ENCODE data around the gene MAP2. TPM values are rescaled to one million over a fixed set of nuclear protein-coding genes. Genes with fewer than 3 reads are reported as not detected.

The MAP2 gene
- total RNA-seq, 1 experiment from 2014 or later: 7.6 TPM

GRCh38 chr2:209726311-209726710, 302.5 kb downstream of the MAP2 start (continued):
- TF ChIP-seq ARID4B (CRISPR knock-in tag; IDR thresholded peaks at IDR 0.05; ENCODE audit: borderline replicate concordance) (no peak), NR1H2 (CRISPR knock-in tag; IDR thresholded peaks at IDR 0.05) (no peak), ZBTB43 (CRISPR knock-in tag; IDR thresholded peaks at IDR 0.05) (no peak), ESRRA (CRISPR knock-in tag; IDR thresholded peaks at IDR 0.05; ENCODE audit: borderline replicate concordance) (no peak), FOXK1 (CRISPR knock-in tag; IDR thresholded peaks at IDR 0.05) (no peak), TEAD1 (CRISPR knock-in tag; IDR thresholded peaks at IDR 0.05) (no peak)

GRCh38 chr2:209727077-209727476, 303.2 kb downstream of the MAP2 start:
- no peaks in the 10 kb centered on the region for H3K36me3 Mint-ChIP-seq
- H3K27ac Mint-ChIP-seq: no peak overlapping the region

More at GRCh38 chr2:209727077-209727476, 303.2 kb downstream of the MAP2 start:
- no peak for ATAC-seq
- peaks cover 3% of the 10 kb centered on the region; the same call in 1 of the 2 replicates for H3K4me1 Mint-ChIP-seq
- no peaks in the 10 kb centered on the region for H3K9me3 Mint-ChIP-seq
- CTCF ChIA-PET: no interaction called here
- POLR2A ChIA-PET: no interaction called here
- DNase-seq (ENCODE audit: low spot score): no peak
- TF ChIP-seq FOXJ3 (CRISPR knock-in tag; IDR thresholded peaks at IDR 0.05; ENCODE audit: borderline replicate concordance) (no peak), TEAD1 (CRISPR knock-in tag; IDR thresholded peaks at IDR 0.05) (no peak), ZNF281 (CRISPR knock-in tag; IDR thresholded peaks at IDR 0.05) (no peak), SMAD3 (CRISPR knock-in tag; IDR thresholded peaks at IDR 0.05; ENCODE audit: borderline replicate concordance) (no peak), ZNF121 (CRISPR knock-in tag; IDR thresholded peaks at IDR 0.05) (no peak), E2F1 (CRISPR knock-in tag; IDR thresholded peaks at IDR 0.05) (no peak), ERG (CRISPR knock-in tag; IDR thresholded peaks at IDR 0.05) (no peak), GRHL2 (CRISPR knock-in tag; IDR thresholded peaks at IDR 0.05; ENCODE audit: insufficient replicate concordance, severe bottlenecking) (no peak), ZNF317 (CRISPR knock-in tag; IDR thresholded peaks at IDR 0.05; ENCODE audit: borderline replicate concordance, low read depth) (no peak)
- no peak overlapping the region for H3K4me3 Mint-ChIP-seq
- no peaks in the 10 kb centered on the region for H3K27me3 Mint-ChIP-seq (ENCODE audit: low read depth)
